ENCODE measurements around the gene TMA7B.
"Not testable (repeated sequence)": the region's sequence is repeated elsewhere in the genome, so short reads cannot be mapped to it uniquely, and the experiment has no call there.

The TMA7B gene

GRCh38 chr22:39946126-39946502 lies 14.1 kb upstream of the TMA7B start:
- no peak for DNase-seq (ENCODE audit: low read depth)
- no peak overlapping the region for H3K4me3 ChIP-seq (ENCODE audit: low read length)
- no peak for TF ChIP-seq CTCF (conservative IDR thresholded peaks at IDR 0.05; ENCODE audit: low read length)

GRCh38 chr22:39946503-39947219 lies 13.5 kb upstream of the TMA7B start:
- H3K4me3 ChIP-seq (ENCODE audit: low read length) = no peak overlapping the region
- no peak for TF ChIP-seq CTCF (conservative IDR thresholded peaks at IDR 0.05; ENCODE audit: low read length)
- DNase-seq (ENCODE audit: low read depth) = no peak

- H3K4me3 ChIP-seq (ENCODE audit: low read length) = no peak overlapping the region
- DNase-seq (ENCODE audit: low read depth) = no peak
- TF ChIP-seq CTCF (conservative IDR thresholded peaks at IDR 0.05; ENCODE audit: low read length) = no peak
Observed at GRCh38 chr22:39947220-39948216, 12.7 kb upstream of the TMA7B start.

- no peak for TF ChIP-seq CTCF (conservative IDR thresholded peaks at IDR 0.05; ENCODE audit: low read length)
- DNase-seq (ENCODE audit: low read depth) = no peak
- no peak overlapping the region for H3K4me3 ChIP-seq (ENCODE audit: low read length)
Observed at GRCh38 chr22:39949964-39950737, 10.0 kb upstream of the TMA7B start.

- not testable (repeated sequence) for DNase-seq (ENCODE audit: low read depth); H3K4me3 ChIP-seq (ENCODE audit: low read length)
Observed at GRCh38 chr22:39951603-39952293, 8.4 kb upstream of the TMA7B start.

- H3K4me3 ChIP-seq (ENCODE audit: low read length) = no peak overlapping the region
- no peak for DNase-seq (ENCODE audit: low read depth)
- no peak for TF ChIP-seq CTCF (conservative IDR thresholded peaks at IDR 0.05; ENCODE audit: low read length)
Observed at GRCh38 chr22:39952347-39952746, 7.8 kb upstream of the TMA7B start.

GRCh38 chr22:39953101-39953500 lies 7.1 kb upstream of the TMA7B start:
- no peak for TF ChIP-seq CTCF (conservative IDR thresholded peaks at IDR 0.05; ENCODE audit: low read length)
- DNase-seq (ENCODE audit: low read depth) = no peak
- H3K4me3 ChIP-seq (ENCODE audit: low read length) = no peak overlapping the region

Measured in AG10803 (cell line).